Stimulated activated CD8-positive, alpha-beta memory T cell treated with anti-CD3 and anti-CD28 coated beads, Interleukin-4, amount 100 ng/mL, for 4 hours (primary cell): ENCODE measurements around the gene LFNG.

Experiments used
- DNase-seq, 2 donors: peaks; one replicate each; pipeline ENCODE4 v3.0.0-alpha.2; 2020; ENCODE audit warnings: low read depth in 2 of 2, low spot score in 1 of 2

The LFNG gene

GRCh38 chr7:2515424-2516193, 4.0 kb upstream of the LFNG start:
- no peak for DNase-seq

- DNase-seq: no peak
Observed at GRCh38 chr7:2516194-2516555, 3.4 kb upstream of the LFNG start.

- no peak for DNase-seq
Observed at GRCh38 chr7:2517026-2517425, 2.5 kb upstream of the LFNG start.

- DNase-seq: no peak
Observed at GRCh38 chr7:2517678-2518507, 1.7 kb upstream of the LFNG start.

- no peak for DNase-seq
Observed at GRCh38 chr7:2518737-2519118, 846 bp upstream of the LFNG start.

- DNase-seq: no peak
Observed at GRCh38 chr7:2520131-2520760, 672 bp downstream of the LFNG start.

- DNase-seq: no peak
Observed at GRCh38 chr7:2520761-2521290, 1.3 kb downstream of the LFNG start.

GRCh38 chr7:2521341-2521745, 1.8 kb downstream of the LFNG start:
- DNase-seq: no peak

- peak in 1 of 2 donors; percentile 71 for DNase-seq
Observed at GRCh38 chr7:2521952-2522591, 2.5 kb downstream of the LFNG start.

GRCh38 chr7:2522780-2523433, 3.3 kb downstream of the LFNG start:
- DNase-seq: no peak

- DNase-seq: no peak
Observed at GRCh38 chr7:2523461-2523936, 3.9 kb downstream of the LFNG start.

- DNase-seq: no peak
Observed at GRCh38 chr7:2523941-2524807, 4.6 kb downstream of the LFNG start.

GRCh38 chr7:2524808-2525657, 5.5 kb downstream of the LFNG start:
- DNase-seq: no peak

- no peak for DNase-seq
Observed at GRCh38 chr7:2525658-2526630, 6.4 kb downstream of the LFNG start.

- DNase-seq: no peak
Observed at GRCh38 chr7:2526659-2527504, 7.3 kb downstream of the LFNG start.
